Hepatocyte (in vitro differentiated cells): Measurements from ENCODE around the gene GABRQ.

ENCODE experiments used
- CTCF ChIP-seq: fragments of 200-600 bp; sonication (generic); IDR thresholded peaks from 2 replicates; pipeline ENCODE4 v1.5.1; 2016; ENCODE audit warnings: antibody characterized with exemption, mild to moderate bottlenecking; ENCODE audit not compliant: poor library complexity
- EZH2 ChIP-seq: fragments of 200-600 bp; sonication (generic); IDR thresholded peaks from 2 replicates; pipeline ENCODE4 v1.6.1; 2016; ENCODE audit warnings: antibody characterized with exemption, mild to moderate bottlenecking, borderline replicate concordance

DNA sequence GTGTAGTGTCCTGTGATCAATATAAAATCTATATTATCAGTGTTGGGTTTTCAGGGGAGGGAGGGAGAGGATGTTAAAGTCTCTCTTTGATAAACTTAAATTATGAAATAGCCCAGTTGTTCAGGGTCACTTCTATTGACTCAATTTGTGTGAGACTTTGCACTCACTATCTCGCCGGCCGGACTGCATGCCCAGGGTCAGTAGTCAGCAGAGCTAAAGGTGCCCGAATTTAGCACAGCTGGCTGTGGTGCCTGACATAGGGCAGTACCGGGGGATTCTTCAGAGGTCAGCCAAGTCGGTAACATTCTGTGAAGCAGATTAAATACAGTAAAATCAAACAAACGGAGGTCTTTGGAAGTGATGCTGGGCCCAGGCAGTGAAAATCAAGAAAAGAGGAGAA is 19.2 kb downstream of the GABRQ start:
- no peak for TF ChIP-seq CTCF
- no peak for TF ChIP-seq EZH2
